ENCODE measurements around the gene PRDM2. TPM values are rescaled to one million over a fixed set of nuclear protein-coding genes. Genes with fewer than 3 reads are reported as not detected.

The PRDM2 gene
- total and polyA plus RNA-seq, 2 experiments from 2014 or later, result 11.5 to 18.6 TPM

DNA sequence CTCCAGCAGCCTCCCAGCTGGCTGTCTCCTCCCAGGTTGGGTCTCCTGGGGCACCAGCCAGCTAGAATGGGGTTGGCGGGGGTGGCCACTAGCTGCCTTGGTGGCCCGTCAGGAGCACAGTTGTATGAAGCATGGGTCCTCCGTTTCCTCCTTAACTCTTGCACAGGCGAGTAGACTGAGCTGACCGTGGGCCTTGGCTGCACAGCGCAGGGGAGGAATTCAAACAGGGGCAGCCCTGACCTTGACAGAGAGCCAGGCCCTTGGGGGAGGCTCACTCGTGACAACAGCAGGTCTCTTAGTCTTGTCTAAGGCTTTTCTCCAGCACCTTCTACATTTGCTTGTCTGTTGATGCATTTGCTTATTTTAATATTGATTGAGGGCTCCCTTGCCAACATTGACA is 114.1 kb downstream of the PRDM2 start:
- no peaks in the 10 kb centered on the region for H3K9me2 ChIP-seq (replicated peaks; ENCODE audit: insufficient read depth)
- no peaks in the 10 kb centered on the region for H3K79me2 ChIP-seq
- 90% methylated on average over 7 of the region's 7 CpGs for WGBS (ENCODE audit: low lambda C conversion rate, missing lambda C conversion rate)
- no peaks in the 10 kb centered on the region for H3K27me3 ChIP-seq
- H4K20me1 ChIP-seq (ENCODE audit: insufficient read depth, poor library complexity, severe bottlenecking), result no peaks in the 10 kb centered on the region
- no peak overlapping the region for H3K4me3 ChIP-seq
- H3K36me3 ChIP-seq (replicated peaks; ENCODE audit: insufficient read depth, low read depth), result no peaks in the 10 kb centered on the region
- no peak for DNase-seq (ENCODE audit: low spot score)
- no peak overlapping the region for H2AFZ ChIP-seq
- no peaks in the 10 kb centered on the region for H3K4me1 ChIP-seq (ENCODE audit: insufficient read depth)
- no peak overlapping the region for H3K4me2 ChIP-seq
- TF ChIP-seq, protein P1, sequence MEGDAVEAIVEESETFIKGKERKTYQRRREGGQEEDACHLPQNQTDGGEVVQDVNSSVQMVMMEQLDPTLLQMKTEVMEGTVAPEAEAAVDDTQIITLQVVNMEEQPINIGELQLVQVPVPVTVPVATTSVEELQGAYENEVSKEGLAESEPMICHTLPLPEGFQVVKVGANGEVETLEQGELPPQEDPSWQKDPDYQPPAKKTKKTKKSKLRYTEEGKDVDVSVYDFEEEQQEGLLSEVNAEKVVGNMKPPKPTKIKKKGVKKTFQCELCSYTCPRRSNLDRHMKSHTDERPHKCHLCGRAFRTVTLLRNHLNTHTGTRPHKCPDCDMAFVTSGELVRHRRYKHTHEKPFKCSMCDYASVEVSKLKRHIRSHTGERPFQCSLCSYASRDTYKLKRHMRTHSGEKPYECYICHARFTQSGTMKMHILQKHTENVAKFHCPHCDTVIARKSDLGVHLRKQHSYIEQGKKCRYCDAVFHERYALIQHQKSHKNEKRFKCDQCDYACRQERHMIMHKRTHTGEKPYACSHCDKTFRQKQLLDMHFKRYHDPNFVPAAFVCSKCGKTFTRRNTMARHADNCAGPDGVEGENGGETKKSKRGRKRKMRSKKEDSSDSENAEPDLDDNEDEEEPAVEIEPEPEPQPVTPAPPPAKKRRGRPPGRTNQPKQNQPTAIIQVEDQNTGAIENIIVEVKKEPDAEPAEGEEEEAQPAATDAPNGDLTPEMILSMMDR (IDR thresholded peaks at IDR 0.05; ENCODE audit: poor library complexity), result no peak
- TF ChIP-seq EZH2 (IDR thresholded peaks at IDR 0.05; ENCODE audit: borderline replicate concordance) (no peak), EZH2phosphoT487 (IDR thresholded peaks at IDR 0.05; ENCODE audit: low read depth, severe bottlenecking, unreplicated experiment) (no peak)
- H3K27ac ChIP-seq, result no peak overlapping the region
- H3K9me3 ChIP-seq (ENCODE audit: low read depth), result no peaks in the 10 kb centered on the region

GRCh38 chr1:13816016-13816760 is 116.2 kb downstream of the PRDM2 start:
- H4K20me1 ChIP-seq (ENCODE audit: insufficient read depth, poor library complexity, severe bottlenecking), result no peaks in the 10 kb centered on the region
- H3K9me2 ChIP-seq (replicated peaks; ENCODE audit: insufficient read depth), result no peaks in the 10 kb centered on the region
- no peaks in the 10 kb centered on the region for H3K4me1 ChIP-seq (ENCODE audit: insufficient read depth)
- H3K4me3 ChIP-seq, result no peak overlapping the region
- DNase-seq (ENCODE audit: low spot score), result no peak
- 95% methylated on average over 15 of the region's 16 CpGs for WGBS (ENCODE audit: low lambda C conversion rate, missing lambda C conversion rate)
- H3K79me2 ChIP-seq, result no peaks in the 10 kb centered on the region
- no peaks in the 10 kb centered on the region for H3K36me3 ChIP-seq (replicated peaks; ENCODE audit: insufficient read depth, low read depth)
- H3K27ac ChIP-seq, result no peak overlapping the region
- TF ChIP-seq, protein P1 (IDR thresholded peaks at IDR 0.05; ENCODE audit: poor library complexity), result no peak
- TF ChIP-seq EZH2 (IDR thresholded peaks at IDR 0.05; ENCODE audit: borderline replicate concordance), result no peak
- TF ChIP-seq EZH2phosphoT487 (IDR thresholded peaks at IDR 0.05; ENCODE audit: low read depth, severe bottlenecking, unreplicated experiment), result no peak
- H2AFZ ChIP-seq, result no peak overlapping the region
- H3K4me2 ChIP-seq, result no peak overlapping the region
- H3K27me3 ChIP-seq, result no peaks in the 10 kb centered on the region
- no peaks in the 10 kb centered on the region for H3K9me3 ChIP-seq (ENCODE audit: low read depth)

GRCh38 chr1:13817906-13818305 is 117.9 kb downstream of the PRDM2 start:
- Histone ChIP-seq H3K4me2 (no peak overlapping the region), H3K79me2 (no peaks in the 10 kb centered on the region), H3K9me3 (ENCODE audit: low read depth) (no peaks in the 10 kb centered on the region), H4K20me1 (ENCODE audit: insufficient read depth, poor library complexity, severe bottlenecking) (no peaks in the 10 kb centered on the region), H2AFZ (no peak overlapping the region), H3K9me2 (replicated peaks; ENCODE audit: insufficient read depth) (no peaks in the 10 kb centered on the region), H3K27ac (no peak overlapping the region), H3K4me3 (no peak overlapping the region), H3K36me3 (replicated peaks; ENCODE audit: insufficient read depth, low read depth) (no peaks in the 10 kb centered on the region), H3K4me1 (ENCODE audit: insufficient read depth) (no peaks in the 10 kb centered on the region), H3K27me3 (no peaks in the 10 kb centered on the region)
- WGBS (ENCODE audit: low lambda C conversion rate, missing lambda C conversion rate), result 93% methylated on average over 6 of the region's 6 CpGs
- DNase-seq (ENCODE audit: low spot score), result no peak
- no peak for TF ChIP-seq EZH2phosphoT487 (IDR thresholded peaks at IDR 0.05; ENCODE audit: low read depth, severe bottlenecking, unreplicated experiment)
- TF ChIP-seq, protein P1 (IDR thresholded peaks at IDR 0.05; ENCODE audit: poor library complexity), result no peak
- no peak for TF ChIP-seq EZH2 (IDR thresholded peaks at IDR 0.05; ENCODE audit: borderline replicate concordance)
